H9 (cell line): ENCODE results near the gene BARX2. TPM values are rescaled to one million over a fixed set of nuclear protein-coding genes. Genes with fewer than 3 reads are reported as not detected.

Experiments used
- DNase-seq: peaks from one replicate; pipeline ENCODE4 v3.0.0-alpha.2; 2017
- H2AFZ ChIP-seq: one replicate; pipeline ENCODE4 v1.6.1; 2013; ENCODE audit warnings: mild to moderate bottlenecking, low read length, control low read depth, moderate library complexity
- H2AK5ac ChIP-seq: 2 replicates; pipeline ENCODE4 v1.6.1; 2013; ENCODE audit warnings: low read length, control low read depth, mixed read lengths; ENCODE audit not compliant: insufficient read length
- H2BK120ac ChIP-seq: one replicate; pipeline ENCODE4 v1.6.1; 2013; ENCODE audit warnings: low read depth, mild to moderate bottlenecking, low read length, control low read depth, inconsistent platforms; ENCODE audit not compliant: poor library complexity, severe bottlenecking
- H2BK12ac ChIP-seq: 2 replicates; pipeline ENCODE4 v1.6.1; 2013; ENCODE audit warnings: low read length, control low read depth, mixed read lengths, low read depth; ENCODE audit not compliant: insufficient read length
- H2BK15ac ChIP-seq: 2 replicates; pipeline ENCODE4 v1.6.1; 2013; ENCODE audit warnings: low read depth, low read length, control low read depth
- H2BK20ac ChIP-seq: one replicate; pipeline ENCODE4 v1.6.1; 2013; ENCODE audit warnings: low read depth, mild to moderate bottlenecking, low read length, control low read depth, inconsistent platforms; ENCODE audit not compliant: poor library complexity, severe bottlenecking
- H2BK5ac ChIP-seq: 2 replicates; pipeline ENCODE4 v1.6.1; 2013; ENCODE audit warnings: low read length, control low read depth, mixed read lengths; ENCODE audit not compliant: insufficient read length
- H3K14ac ChIP-seq: 2 replicates; pipeline ENCODE4 v1.6.1; 2013; ENCODE audit warnings: low read length, control low read depth; ENCODE audit not compliant: insufficient read depth
- H3K18ac ChIP-seq: 2 replicates; pipeline ENCODE4 v1.6.1; 2013; ENCODE audit warnings: low read depth, mild to moderate bottlenecking, mixed read lengths, low read length, control low read depth; ENCODE audit not compliant: insufficient read length
- H3K23ac ChIP-seq: 2 replicates; pipeline ENCODE4 v1.6.1; 2013; ENCODE audit warnings: low read length, control low read depth, mixed read lengths, low read depth; ENCODE audit not compliant: insufficient read length
- H3K23me2 ChIP-seq: 2 replicates; pipeline ENCODE4 v1.6.1; 2013; ENCODE audit warnings: low read depth, mild to moderate bottlenecking, mixed read lengths, low read length, control low read depth; ENCODE audit not compliant: insufficient read length, poor library complexity, severe bottlenecking
- H3K27ac ChIP-seq: 2 replicates; pipeline ENCODE4 v1.5.1; 2013; ENCODE audit warnings: low read length, control low read depth, mixed read lengths, low read depth; ENCODE audit not compliant: insufficient read length
- H3K27me3 ChIP-seq: 2 replicates; pipeline ENCODE4 v1.6.1; 2013; ENCODE audit warnings: low read length, control low read depth, inconsistent platforms; ENCODE audit not compliant: insufficient read depth
- H3K4ac ChIP-seq: 2 replicates; pipeline ENCODE4 v1.6.1; 2013; ENCODE audit warnings: low read depth, mild to moderate bottlenecking, control low read depth, inconsistent platforms, low read length, moderate library complexity
- H3K4me1 ChIP-seq: 2 replicates; pipeline ENCODE4 v1.6.1; 2013; ENCODE audit warnings: low read length, control low read depth, inconsistent platforms; ENCODE audit not compliant: insufficient read depth
- H3K4me2 ChIP-seq: 2 replicates; pipeline ENCODE4 v1.6.1; 2013; ENCODE audit warnings: low read length, control low read depth, mixed read lengths; ENCODE audit not compliant: insufficient read length, insufficient read depth
- H3K56ac ChIP-seq: 2 replicates; pipeline ENCODE4 v1.6.1; 2013; ENCODE audit warnings: low read depth, mild to moderate bottlenecking, mixed read lengths, low read length, control low read depth; ENCODE audit not compliant: insufficient read length
- H3K79me1 ChIP-seq: 2 replicates; pipeline ENCODE4 v1.6.1; 2013; ENCODE audit warnings: low read depth, mild to moderate bottlenecking, moderate library complexity, low read length, control low read depth, inconsistent platforms; ENCODE audit not compliant: insufficient read depth, poor library complexity, severe bottlenecking
- H3K79me2 ChIP-seq: 2 replicates; pipeline ENCODE4 v1.6.1; 2013; ENCODE audit warnings: low read length, control low read depth, inconsistent platforms; ENCODE audit not compliant: insufficient read depth
- H3K9ac ChIP-seq: 2 replicates; pipeline ENCODE4 v1.6.1; 2013; ENCODE audit warnings: low read length, control low read depth, mixed read lengths; ENCODE audit not compliant: insufficient read length; ENCODE audit errors: extremely low read depth
- H3K9me3 ChIP-seq: one replicate; pipeline ENCODE4 v1.6.1; 2013; ENCODE audit warnings: low read depth, low read length, inconsistent platforms; ENCODE audit not compliant: control insufficient read depth
- H3T11ph ChIP-seq: one replicate; pipeline ENCODE4 v1.6.1; 2013; ENCODE audit warnings: mild to moderate bottlenecking, low read length, control low read depth, inconsistent platforms
- H4K20me1 ChIP-seq: one replicate; pipeline ENCODE4 v1.6.1; 2013; ENCODE audit not compliant: control insufficient read depth, insufficient read length, insufficient read depth
- H4K5ac ChIP-seq: 2 replicates; pipeline ENCODE4 v1.6.1; 2013; ENCODE audit warnings: low read depth, mild to moderate bottlenecking, mixed read lengths, low read length, control low read depth; ENCODE audit not compliant: insufficient read length
- H4K8ac ChIP-seq: replicated peaks from 2 replicates; pipeline ENCODE4 v1.6.1; 2013; ENCODE audit warnings: low read length, control low read depth, mixed read lengths, low read depth; ENCODE audit not compliant: insufficient read length
- H4K91ac ChIP-seq: 2 replicates; pipeline ENCODE4 v1.6.1; 2013; ENCODE audit warnings: low read depth, mild to moderate bottlenecking, moderate library complexity, mixed read lengths, low read length, control low read depth; ENCODE audit not compliant: insufficient read length
- H3K27ac Mint-ChIP-seq, 3 experiments: 2 replicates in 2 of 3; 3 replicates in 1 of 3; pipeline ENCODE4 v1.8.0; 2020 to 2021; ENCODE audit warnings: mixed read lengths in 3 of 3, mild to moderate bottlenecking in 1 of 3, moderate library complexity in 1 of 3
- H3K27me3 Mint-ChIP-seq: 2 replicates; pipeline ENCODE4 v1.8.0; 2021; ENCODE audit warnings: low read depth, mild to moderate bottlenecking, moderate library complexity, mixed read lengths
- H3K36me3 Mint-ChIP-seq, 3 experiments: 2 replicates in 2 of 3; 3 replicates in 1 of 3; pipeline ENCODE4 v1.8.0; 2020 to 2021; ENCODE audit warnings: low read depth in 3 of 3, mixed read lengths in 3 of 3; ENCODE audit not compliant: insufficient read depth in 1 of 3
- H3K4me1 Mint-ChIP-seq, 2 experiments: 2 replicates each; pipeline ENCODE4 v1.8.0; 2020; ENCODE audit warnings: mixed read lengths in 2 of 2
- H3K4me3 Mint-ChIP-seq, 2 experiments: 2 replicates in 1 of 2; 3 replicates in 1 of 2; pipeline ENCODE4 v1.8.0; 2020 to 2021; ENCODE audit warnings: mild to moderate bottlenecking in 2 of 2, mixed read lengths in 2 of 2, moderate library complexity in 1 of 2
- H3K9me3 Mint-ChIP-seq, 2 experiments: 2 replicates in 1 of 2; 3 replicates in 1 of 2; pipeline ENCODE4 v1.8.0; 2020; ENCODE audit warnings: mild to moderate bottlenecking in 2 of 2, mixed read lengths in 2 of 2, moderate library complexity in 1 of 2
- WGBS: extraction: QIAGEN DNeasy Blood & Tissue Kit; methylation state at CpG from one replicate; pipeline ENCODE4 v1.1.7; 2013; ENCODE audit warnings: missing lambda C conversion rate, low lambda C conversion rate, mixed read lengths; ENCODE audit not compliant: insufficient read length; ENCODE audit errors: extremely low coverage; 5-methylcytosine and 5-hydroxymethylcytosine counted together
- total RNA-seq: library from RNA; stranded (reverse); gene quantifications from 2 replicates; pipeline ENCODE4 v1.2.1, GENCODE V29; 2021
- TF ChIP-seq, protein P1 (sequence below): fragments of 200-600 bp; sonication (generic); conservative IDR thresholded peaks from 3 replicates; pipeline ENCODE4 v1.8.0; 2021; ENCODE audit warnings: antibody characterized with exemption, mild to moderate bottlenecking

BARX2 gene
- total RNA-seq, 1 experiment from 2014 or later: not detected

DNA sequence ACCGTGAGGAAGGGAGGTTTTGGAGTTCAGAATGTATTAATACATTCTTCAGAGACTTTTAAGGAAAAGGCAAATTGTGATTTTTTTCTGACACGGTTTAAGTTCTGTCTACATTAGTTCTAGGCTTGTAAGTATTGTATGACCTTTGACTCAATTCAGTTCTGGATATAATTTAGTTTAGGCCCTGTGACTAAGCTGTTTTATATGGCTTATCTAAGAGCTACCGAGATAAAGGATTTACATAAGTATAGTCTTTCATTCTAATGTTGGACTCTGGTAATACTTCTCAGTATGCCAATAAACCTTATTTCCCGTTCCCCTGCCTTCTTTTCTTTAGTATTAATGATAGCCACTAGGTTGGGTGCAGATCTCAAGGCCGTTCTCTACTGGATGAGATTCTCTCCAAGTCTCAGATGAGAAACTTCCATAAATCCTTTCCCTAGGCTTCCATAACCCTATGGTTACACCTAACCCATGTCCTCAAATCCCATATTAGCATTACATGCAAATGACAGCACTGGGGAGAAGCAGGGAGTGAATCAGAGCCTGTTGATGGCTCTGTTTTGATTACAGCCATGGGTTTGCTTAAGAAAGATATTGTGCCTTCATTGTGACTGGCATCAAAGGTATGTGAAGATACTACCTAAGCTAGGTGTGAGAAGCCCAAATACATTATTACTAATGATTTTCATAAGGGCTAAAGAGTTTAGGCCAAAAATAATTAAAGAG, 38.7 kb downstream of the BARX2 start:
- H2BK15ac ChIP-seq: no peak overlapping the region
- no peak for DNase-seq
- H3K14ac ChIP-seq: no peak overlapping the region
- no peak overlapping the region for H2BK12ac ChIP-seq
- H3K9ac ChIP-seq: no peak overlapping the region
- H3K23ac ChIP-seq: no peak overlapping the region
- no peak overlapping the region for H2BK5ac ChIP-seq
- no peak overlapping the region for H2BK120ac ChIP-seq
- Mint-ChIP-seq H3K27ac (no peak overlapping the region; a peak in 1 of 7 replicates), H3K36me3 (no peaks in the 10 kb centered on the region; a peak in 1 of 7 replicates), H3K27me3 (no peaks in the 10 kb centered on the region; the same call in 1 of the 2 replicates), H3K9me3 (no peaks in the 10 kb centered on the region; a peak in 2 of 5 replicates), H3K4me3 (no peak overlapping the region), H3K4me1 (no peaks in the 10 kb centered on the region; a peak in 1 of 4 replicates)
- H3T11ph ChIP-seq: no peak overlapping the region
- no peaks in the 10 kb centered on the region for H4K20me1 ChIP-seq
- no peak overlapping the region for H3K18ac ChIP-seq
- no peak overlapping the region for H3K27ac ChIP-seq
- H2BK20ac ChIP-seq: no peak overlapping the region
- H2AK5ac ChIP-seq: no peak overlapping the region
- TF ChIP-seq, protein P1, sequence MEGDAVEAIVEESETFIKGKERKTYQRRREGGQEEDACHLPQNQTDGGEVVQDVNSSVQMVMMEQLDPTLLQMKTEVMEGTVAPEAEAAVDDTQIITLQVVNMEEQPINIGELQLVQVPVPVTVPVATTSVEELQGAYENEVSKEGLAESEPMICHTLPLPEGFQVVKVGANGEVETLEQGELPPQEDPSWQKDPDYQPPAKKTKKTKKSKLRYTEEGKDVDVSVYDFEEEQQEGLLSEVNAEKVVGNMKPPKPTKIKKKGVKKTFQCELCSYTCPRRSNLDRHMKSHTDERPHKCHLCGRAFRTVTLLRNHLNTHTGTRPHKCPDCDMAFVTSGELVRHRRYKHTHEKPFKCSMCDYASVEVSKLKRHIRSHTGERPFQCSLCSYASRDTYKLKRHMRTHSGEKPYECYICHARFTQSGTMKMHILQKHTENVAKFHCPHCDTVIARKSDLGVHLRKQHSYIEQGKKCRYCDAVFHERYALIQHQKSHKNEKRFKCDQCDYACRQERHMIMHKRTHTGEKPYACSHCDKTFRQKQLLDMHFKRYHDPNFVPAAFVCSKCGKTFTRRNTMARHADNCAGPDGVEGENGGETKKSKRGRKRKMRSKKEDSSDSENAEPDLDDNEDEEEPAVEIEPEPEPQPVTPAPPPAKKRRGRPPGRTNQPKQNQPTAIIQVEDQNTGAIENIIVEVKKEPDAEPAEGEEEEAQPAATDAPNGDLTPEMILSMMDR: no peak
- no peaks in the 10 kb centered on the region for H3K4me1 ChIP-seq
- no peak overlapping the region for H4K5ac ChIP-seq
- WGBS: no CpG with 5 or more reads among the region's 5 CpGs
- H4K8ac ChIP-seq: no peak overlapping the region
- no peaks in the 10 kb centered on the region for H3K79me2 ChIP-seq
- H3K4me2 ChIP-seq: no peak overlapping the region
- no peaks in the 10 kb centered on the region for H3K9me3 ChIP-seq
- H3K56ac ChIP-seq: no peak overlapping the region
- H3K23me2 ChIP-seq: no peaks in the 10 kb centered on the region
- H3K4ac ChIP-seq: no peak overlapping the region
- H2AFZ ChIP-seq: no peak overlapping the region
- no peaks in the 10 kb centered on the region for H3K27me3 ChIP-seq
- no peak overlapping the region for H4K91ac ChIP-seq
- H3K79me1 ChIP-seq: no peaks in the 10 kb centered on the region
